T-helper 1 cell (primary cell): ENCODE results near the gene GRIP2.

Experiments
- DNase-seq, 5 donors: peaks; one replicate each; pipeline ENCODE4 v3.0.0-alpha.2; 2012 to 2020
- total RNA-seq, 4 donors: gene quantifications; one replicate each; lab custom pipeline; 2026; lab: John Stamatoyannopoulos, UW

GRIP2 gene
- total RNA-seq, result 0 to 0.08 (median 0) reads per million in 4 donors

- DNase-seq, result no peak
Observed at GRCh38 chr3:14539742-14540491, at the start of gene GRIP2. Gene GRIP2 (minus strand): TSS chr3:14540342. CDS start chr3:14540308, 34 bp downstream.

- DNase-seq, result no peak
Observed at GRCh38 chr3:14588425-14589112, 48.4 kb upstream of the GRIP2 start.

- DNase-seq, result no peak
Observed at GRCh38 chr3:14587740-14588360, 47.7 kb upstream of the GRIP2 start.

GRCh38 chr3:14586611-14587010 lies 46.5 kb upstream of the GRIP2 start:
- no peak for DNase-seq

GRCh38 chr3:14583548-14584091 lies 43.5 kb upstream of the GRIP2 start:
- DNase-seq, result no peak

GRCh38 chr3:14582045-14582410 lies 41.9 kb upstream of the GRIP2 start:
- no peak for DNase-seq

- DNase-seq, result no peak
Observed at GRCh38 chr3:14581334-14582044, 41.3 kb upstream of the GRIP2 start.

GRCh38 chr3:14577897-14578296 lies 37.8 kb upstream of the GRIP2 start:
- no peak for DNase-seq

GRCh38 chr3:14576163-14576562 lies 36.0 kb upstream of the GRIP2 start:
- no peak for DNase-seq

GRCh38 chr3:14574183-14574582 lies 34.0 kb upstream of the GRIP2 start:
- no peak for DNase-seq

- DNase-seq, result no peak
Observed at GRCh38 chr3:14573706-14574105, 33.6 kb upstream of the GRIP2 start.

- DNase-seq, result no peak
Observed at GRCh38 chr3:14570864-14571263, 30.7 kb upstream of the GRIP2 start.

- peak in 1 of 5 donors; percentile 57 for DNase-seq
Observed at GRCh38 chr3:14570089-14570488, 29.9 kb upstream of the GRIP2 start.

GRCh38 chr3:14569474-14570000 lies 29.4 kb upstream of the GRIP2 start:
- no peak for DNase-seq

- no peak for DNase-seq
Observed at GRCh38 chr3:14568269-14568668, 28.1 kb upstream of the GRIP2 start.

- DNase-seq, result no peak
Observed at GRCh38 chr3:14566812-14567211, 26.7 kb upstream of the GRIP2 start.

GRCh38 chr3:14565868-14566588 lies 25.9 kb upstream of the GRIP2 start:
- DNase-seq, result no peak

- no peak for DNase-seq
Observed at GRCh38 chr3:14564741-14565140, 24.6 kb upstream of the GRIP2 start.

- no peak for DNase-seq
Observed at GRCh38 chr3:14563946-14564539, 23.9 kb upstream of the GRIP2 start.

- no peak for DNase-seq
Observed at GRCh38 chr3:14562121-14562890, 22.2 kb upstream of the GRIP2 start.
